ENCODE data around the gene EIF3A. TPM values are rescaled to one million over a fixed set of nuclear protein-coding genes. Genes with fewer than 3 reads are reported as not detected.

Gene EIF3A
- total and polyA plus RNA-seq, 2 of the 8 experiments (the other 6 are each of a cell fraction or from before 2014, with no cell fraction given), result 26.8 to 209 TPM

DNA sequence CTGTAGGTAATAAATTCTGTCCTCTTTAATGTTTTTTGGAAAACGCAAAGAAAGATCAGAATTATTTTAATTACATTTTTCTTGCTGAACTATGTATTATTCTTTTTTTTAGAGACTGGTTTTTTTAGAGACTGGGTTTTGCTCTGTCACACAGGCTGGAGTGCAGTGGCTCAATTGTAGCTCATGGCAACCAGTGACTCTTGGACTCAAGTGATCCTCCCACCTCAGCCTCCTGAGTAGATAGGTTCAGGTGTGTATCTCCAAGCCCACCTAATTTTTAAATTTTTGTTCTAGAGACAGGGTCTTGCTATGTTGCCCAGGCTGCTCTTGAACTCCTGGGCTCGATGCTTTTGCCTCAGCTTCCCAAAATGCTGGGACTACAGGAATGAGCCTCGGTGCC is 18.0 kb upstream of the EIF3A start:
- Histone ChIP-seq H3K18ac (ENCODE audit: extremely low read depth, low read length) (no peak overlapping the region), H2BK15ac (ENCODE audit: low read length) (no peak overlapping the region), H4K20me1 (replicated peaks in 1 of 2; ENCODE audit: control insufficient read depth in 1 of 2, insufficient read depth in 2 of 2, low read length in 2 of 2) (no peaks in the 10 kb centered on the region), H3K4ac (replicated peaks; ENCODE audit: insufficient read length, low read depth, low read length) (no peak overlapping the region), H3K27me3 (replicated peaks in 1 of 4; ENCODE audit: control insufficient read depth in 3 of 4, extremely low read depth in 1 of 4, insufficient read depth in 3 of 4, low read length in 3 of 4) (no peaks in the 10 kb centered on the region), H3K4me2 (ENCODE audit: insufficient read depth in 1 of 2, low read depth in 2 of 2, low read length in 2 of 2) (no peak overlapping the region), H2BK5ac (ENCODE audit: low read depth, low read length) (no peak overlapping the region), H3K23ac (ENCODE audit: insufficient read length) (no peak overlapping the region), H3K9ac (replicated peaks in 1 of 4; ENCODE audit: extremely low read depth in 1 of 4, low read depth in 3 of 4, low read length in 3 of 4) (no peak overlapping the region), H3K4me1 (replicated peaks in 1 of 4; ENCODE audit: control insufficient read depth in 3 of 4, insufficient read depth in 4 of 4, low read length in 3 of 4) (peaks cover 0 to 3% (median 0%) of the 10 kb centered on the region in 4 experiments; a peak in 1 of 7 replicates), H2BK12ac (ENCODE audit: low read depth, low read length) (no peak overlapping the region), H3K4me3 (ENCODE audit: extremely low read depth in 1 of 4, insufficient read depth in 2 of 4, low read depth in 3 of 4, low read length in 4 of 4) (no peak overlapping the region), H4K5ac (ENCODE audit: insufficient read length, low read depth, low read length) (no peak overlapping the region), H3K23me2 (ENCODE audit: low read depth, low read length) (no peaks in the 10 kb centered on the region), H4K8ac (ENCODE audit: extremely low read depth, insufficient read depth, low read length) (no peak overlapping the region), H4K91ac (replicated peaks; ENCODE audit: insufficient read length, low read length) (no peak overlapping the region), H2AFZ (ENCODE audit: low read length) (no peak overlapping the region), H3K79me1 (ENCODE audit: low read depth, low read length) (no peaks in the 10 kb centered on the region), H3K14ac (ENCODE audit: insufficient read length) (no peak overlapping the region), H3K9me3 (ENCODE audit: insufficient read depth in 2 of 2, low read depth in 1 of 2, low read length in 1 of 2) (no peaks in the 10 kb centered on the region), H2BK120ac (replicated peaks; ENCODE audit: low read depth, low read length) (no peak overlapping the region), H3K36me3 (ENCODE audit: control insufficient read depth in 2 of 4, insufficient read depth in 4 of 4, low read length in 3 of 4) (no peaks in the 10 kb centered on the region), H3K56ac (replicated peaks; ENCODE audit: insufficient read length, low read depth, low read length) (no peak overlapping the region), H2BK20ac (ENCODE audit: low read length) (no peak overlapping the region), H3K79me2 (ENCODE audit: control insufficient read depth in 1 of 2, insufficient read depth in 2 of 2, low read length in 2 of 2) (no peaks in the 10 kb centered on the region), H3K27ac (ENCODE audit: low read depth, low read length) (no peak overlapping the region), H2AK5ac (ENCODE audit: low read depth, low read length) (no peak overlapping the region)
- FAIRE-seq, result no peak
- TF ChIP-seq POU5F1 (IDR thresholded peaks at IDR 0.05; ENCODE audit: low read depth, low read length) (no peak), TEAD4 (IDR thresholded peaks at IDR 0.05; ENCODE audit: low read depth, low read length) (no peak), SUZ12 (IDR thresholded peaks at IDR 0.05; ENCODE audit: low read length) (no peak), POLR2AphosphoS5 (IDR thresholded peaks at IDR 0.05; ENCODE audit: low read depth, low read length) (no peak), CEBPB (IDR thresholded peaks at IDR 0.05; ENCODE audit: low read depth, low read length) (no peak), PHF8 (conservative IDR thresholded peaks at IDR 0.05; ENCODE audit: low read depth, low read length) (no peak), ZNF274 (IDR thresholded peaks at IDR 0.05; ENCODE audit: borderline replicate concordance, extremely low read depth, low read length) (no peak), RBBP5 (IDR thresholded peaks at IDR 0.05; ENCODE audit: borderline replicate concordance, low read depth, low read length) (no peak), FOSL1 (IDR thresholded peaks at IDR 0.05; ENCODE audit: insufficient read depth, low read depth, low read length) (no peak), ATF3 (IDR thresholded peaks at IDR 0.05; ENCODE audit: insufficient read depth, low read depth, low read length) (no peak), POLR2A (IDR thresholded peaks at IDR 0.05; ENCODE audit: control extremely low read depth in 1 of 2, low read depth in 2 of 2, low read length in 2 of 2) (no peak)
- DNase-seq (ENCODE audit: low read depth in 1 of 2, low spot score in 2 of 2), result no peak
- WGBS, 2 experiments (ENCODE audit: extremely low coverage in 1 of 2, insufficient coverage in 1 of 2, insufficient read length in 1 of 2, insufficient replicate concordance in 2 of 2, low coverage in 1 of 2, low lambda C conversion rate in 2 of 2, missing lambda C conversion rate in 1 of 2), result 91% methylated on average over 3 of the region's 3 CpGs; no CpG with 5 or more reads in 1 of the 2 experiments
- ChIA-PET CTCF (ENCODE audit: partially characterized antibody) (interaction anchor here (3.9 kb wide), 1 partner anchor 13 kb away, joined by 16 read pairs; no protein-coding TSS in a partner anchor), POLR2A (ENCODE audit: partially characterized antibody) (interaction anchor here (0.9 to 1.1 kb wide), 3 partner anchors 19 to 158 kb away, joined by 3 to 4 read pairs (median 4); partner anchors contain the start of gene EIF3A)
